Left lung (tissue), 10 donors: ENCODE results near the gene DGCR8. TPM values are rescaled to one million over a fixed set of nuclear protein-coding genes. Genes with fewer than 3 reads are reported as not detected.

ENCODE experiments used
- ATAC-seq: fragments of 200-7000 bp; cut with Tn5 transposase; one replicate; pipeline ENCODE4 v1.9.1; 2020; ENCODE audit warnings: moderate library complexity
- DNase-seq, 4 donors: peaks; one replicate each; pipeline ENCODE4 v3.0.0-alpha.2; 2013 to 2020
- H3K27ac ChIP-seq, 2 donors: fragments of 200-600 bp; sonication (generic) in 1 of 2; one replicate each; pipeline versions ENCODE4 v1.5.0 to v1.8.0; 2020 to 2021
- H3K27me3 ChIP-seq, 2 donors: fragments of 200-600 bp; sonication (generic) in 1 of 2; one replicate each; pipeline versions ENCODE4 v1.5.0 to v1.8.0; 2020 to 2021
- H3K36me3 ChIP-seq, 2 donors: fragments of 200-600 bp; sonication (generic) in 1 of 2; one replicate each; pipeline versions ENCODE4 v1.5.0 to v1.8.0; 2020 to 2021
- H3K4me1 ChIP-seq, 2 donors: fragments of 200-600 bp; one replicate each; pipeline ENCODE4 v1.8.0; 2021
- H3K4me3 ChIP-seq, 2 donors: fragments of 200-600 bp; sonication (generic) in 1 of 2; one replicate each; pipeline versions ENCODE4 v1.5.0 to v1.8.0; 2020 to 2021; ENCODE audit warnings: mild to moderate bottlenecking in 1 of 2
- H3K9me3 ChIP-seq, 2 donors: fragments of 200-600 bp; sonication (generic) in 1 of 2; one replicate each; pipeline versions ENCODE4 v1.5.0 to v1.8.0; 2020 to 2021
- intact Hi-C, 2 donors: fragments of 100-400 bp; cut with DNase I; formaldehyde crosslinking; loops; one replicate each; pipeline versions ENCODE4 v1.11.2 to v1.14.2; 2022
- polyA plus RNA-seq, 6 donors: library from polyadenylated mRNA; unstranded; fragments of 120-200 nt; gene quantifications; one replicate each; pipeline ENCODE4 v1.2.1, GENCODE V29; 2013; ENCODE audit not compliant: insufficient read length in 6 of 6
- total RNA-seq, 2 donors: library from RNA; stranded (reverse); fragmentation: NEBNext Ultra II Directional; extraction: Animal tissue kit (Norgen Biotek cat#: 25700); gene quantifications; one replicate each; pipeline ENCODE4 v1.2.1, GENCODE V29; 2021
- TF ChIP-seq, protein P1 (sequence below), 2 donors: fragments of 200-600 bp; sonication (generic) in 1 of 2; IDR thresholded peaks; one replicate each; pipeline versions ENCODE4 v1.5.0 to v1.8.0; 2021; ENCODE audit warnings: antibody characterized with exemption in 2 of 2
- donor health status: DM: no; HTN: yes; CAD: no.
- donor health status: DM: no; HTN: no; CAD: no.

DGCR8 gene
- total and polyA plus RNA-seq, 8 donors = 28.9 to 63.2 (median 44.5) TPM

DNA sequence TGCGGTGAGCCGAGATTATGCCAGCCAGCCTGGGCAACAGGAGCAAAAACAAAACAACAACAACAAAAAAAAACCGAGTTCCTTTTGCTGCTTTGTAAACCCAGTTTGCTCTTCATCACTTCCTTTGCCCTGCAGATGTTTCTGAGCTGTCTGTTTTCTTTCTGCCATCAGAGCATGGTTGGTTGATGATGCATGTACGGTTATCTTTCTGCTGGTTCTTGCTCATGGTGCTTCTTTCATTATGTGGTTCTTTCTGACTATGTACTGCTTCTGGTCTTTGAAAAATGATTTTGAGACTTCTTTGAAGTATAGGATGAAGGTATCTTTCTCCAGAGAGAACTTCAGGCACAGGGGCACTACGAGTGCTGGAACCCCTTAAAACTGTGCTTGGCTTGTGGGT lies 45.9 kb upstream of the DGCR8 start:
- no peak for DNase-seq
- Histone ChIP-seq H3K27ac (no peak overlapping the region), H3K9me3 (no peaks in the 10 kb centered on the region), H3K4me3 (no peak overlapping the region), H3K36me3 (peaks cover 0 to 61% of the 10 kb centered on the region in 2 donors), H3K27me3 (no peaks in the 10 kb centered on the region), H3K4me1 (peaks cover 0 to 21% of the 10 kb centered on the region in 2 donors)
- ATAC-seq = no peak
- intact Hi-C loops = no loop called here
- TF ChIP-seq, protein P1, sequence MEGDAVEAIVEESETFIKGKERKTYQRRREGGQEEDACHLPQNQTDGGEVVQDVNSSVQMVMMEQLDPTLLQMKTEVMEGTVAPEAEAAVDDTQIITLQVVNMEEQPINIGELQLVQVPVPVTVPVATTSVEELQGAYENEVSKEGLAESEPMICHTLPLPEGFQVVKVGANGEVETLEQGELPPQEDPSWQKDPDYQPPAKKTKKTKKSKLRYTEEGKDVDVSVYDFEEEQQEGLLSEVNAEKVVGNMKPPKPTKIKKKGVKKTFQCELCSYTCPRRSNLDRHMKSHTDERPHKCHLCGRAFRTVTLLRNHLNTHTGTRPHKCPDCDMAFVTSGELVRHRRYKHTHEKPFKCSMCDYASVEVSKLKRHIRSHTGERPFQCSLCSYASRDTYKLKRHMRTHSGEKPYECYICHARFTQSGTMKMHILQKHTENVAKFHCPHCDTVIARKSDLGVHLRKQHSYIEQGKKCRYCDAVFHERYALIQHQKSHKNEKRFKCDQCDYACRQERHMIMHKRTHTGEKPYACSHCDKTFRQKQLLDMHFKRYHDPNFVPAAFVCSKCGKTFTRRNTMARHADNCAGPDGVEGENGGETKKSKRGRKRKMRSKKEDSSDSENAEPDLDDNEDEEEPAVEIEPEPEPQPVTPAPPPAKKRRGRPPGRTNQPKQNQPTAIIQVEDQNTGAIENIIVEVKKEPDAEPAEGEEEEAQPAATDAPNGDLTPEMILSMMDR (IDR thresholded peaks at IDR 0.05) = no peak

DNA sequence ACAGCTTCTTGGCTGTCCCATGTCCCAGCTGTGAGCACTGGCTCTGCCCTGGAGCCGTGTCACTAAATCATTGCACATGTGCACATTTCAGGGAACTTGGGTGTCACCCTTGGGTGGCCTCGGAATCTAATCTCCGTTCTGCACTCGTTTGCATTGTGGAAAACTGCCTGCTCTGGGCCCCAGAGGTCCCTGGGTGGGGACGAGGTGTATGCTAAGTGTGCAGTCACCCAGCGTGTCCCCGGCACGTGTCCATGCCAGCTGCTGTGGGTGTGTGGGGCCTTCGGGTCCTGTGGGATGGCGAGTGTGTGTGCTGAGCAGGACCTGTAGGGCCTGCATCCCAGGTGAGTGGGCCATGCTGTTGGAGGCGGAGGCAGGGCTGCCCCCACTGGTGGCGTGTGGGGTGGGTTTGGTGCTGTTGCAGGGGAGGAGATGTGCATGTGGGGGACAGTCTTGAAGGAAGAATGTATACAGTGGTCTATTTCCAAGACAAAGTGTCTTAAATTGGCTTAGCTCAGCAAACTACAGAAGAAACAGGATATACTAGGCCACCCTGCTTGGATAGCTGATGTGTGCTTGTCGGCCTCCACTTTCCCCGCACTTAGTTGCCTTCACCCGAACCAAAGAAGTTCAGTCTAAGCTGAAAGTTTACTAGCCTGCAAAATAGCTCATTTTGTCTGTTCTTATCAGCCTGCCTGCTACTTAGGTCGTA lies 44.5 kb upstream of the DGCR8 start:
- TF ChIP-seq, protein P1 (IDR thresholded peaks at IDR 0.05) = no peak
- no peak overlapping the region for H3K4me3 ChIP-seq
- ATAC-seq = no peak
- H3K4me1 ChIP-seq = peaks cover 0 to 21% of the 10 kb centered on the region in 2 donors
- DNase-seq = no peak
- intact Hi-C loops = no loop called here
- no peaks in the 10 kb centered on the region for H3K27me3 ChIP-seq
- H3K9me3 ChIP-seq = no peaks in the 10 kb centered on the region
- peaks cover 0 to 75% of the 10 kb centered on the region in 2 donors for H3K36me3 ChIP-seq
- H3K27ac ChIP-seq = no peak overlapping the region

DNA sequence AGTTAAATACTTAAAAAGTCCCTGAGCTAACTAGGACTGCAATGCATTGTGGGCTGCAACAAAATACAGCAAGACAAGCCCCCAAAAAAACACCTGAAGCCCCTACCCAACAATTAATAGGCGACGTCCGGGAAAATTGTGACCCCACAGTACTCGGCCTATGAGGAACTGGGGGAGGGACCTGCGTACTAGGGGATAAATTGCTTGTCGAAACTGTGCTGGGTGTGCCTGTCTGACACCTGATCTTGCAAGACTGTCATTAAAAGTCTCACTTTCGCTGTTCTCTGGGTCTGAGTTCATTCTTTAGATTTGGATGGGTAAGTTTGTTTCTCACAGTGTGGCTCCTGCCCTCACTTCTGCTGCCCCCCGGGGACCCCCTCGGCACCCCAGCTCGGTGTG lies 44.0 kb upstream of the DGCR8 start:
- Histone ChIP-seq H3K36me3 (peaks cover 0 to 81% of the 10 kb centered on the region in 2 donors), H3K9me3 (no peaks in the 10 kb centered on the region), H3K27ac (no peak overlapping the region), H3K4me3 (no peak overlapping the region), H3K4me1 (peaks cover 0 to 21% of the 10 kb centered on the region in 2 donors), H3K27me3 (no peaks in the 10 kb centered on the region)
- TF ChIP-seq, protein P1 (IDR thresholded peaks at IDR 0.05) = no peak
- ATAC-seq (no peak), DNase-seq (no peak)
- intact Hi-C loops = no loop called here

DNA sequence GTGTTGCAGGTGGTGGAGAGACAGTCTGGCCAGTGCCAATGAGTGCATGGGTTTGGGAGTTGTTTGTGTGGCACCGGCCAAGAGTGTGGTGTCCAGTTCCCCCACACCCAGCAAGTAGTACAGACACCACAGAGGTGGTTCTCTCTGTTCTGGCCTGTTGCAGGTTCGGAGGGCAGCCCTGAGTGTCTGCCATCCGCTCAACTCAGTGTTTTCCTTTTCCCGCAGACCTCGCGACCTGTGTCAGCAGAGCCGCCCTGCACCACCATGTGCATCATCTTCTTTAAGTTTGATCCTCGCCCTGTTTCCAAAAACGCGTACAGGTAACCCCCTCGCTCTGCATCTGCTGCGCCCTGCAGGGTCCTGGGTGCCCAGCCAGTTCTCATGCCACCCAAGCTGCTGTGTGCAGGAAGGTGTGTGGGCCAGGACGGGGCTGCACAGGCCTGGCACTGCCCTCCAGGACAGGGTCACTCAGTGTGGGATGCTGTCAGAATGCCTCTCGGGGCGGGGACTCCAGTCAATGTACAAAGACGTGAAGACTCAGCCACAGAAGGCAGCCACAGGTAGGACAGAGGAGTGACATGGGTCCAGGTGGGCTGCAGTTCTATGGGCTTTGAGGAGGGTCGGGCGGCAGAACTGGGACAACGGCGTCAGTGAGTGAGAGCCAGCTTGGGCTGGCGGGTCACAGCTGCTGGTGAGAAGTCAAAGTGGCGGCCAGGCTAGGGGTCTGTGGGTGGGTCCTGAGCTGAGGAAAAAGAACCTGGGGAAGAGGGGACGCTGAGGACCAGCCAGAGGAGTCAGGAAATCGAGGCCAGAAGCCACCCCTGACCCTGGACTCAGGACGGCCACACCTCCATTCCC lies 43.3 kb upstream of the DGCR8 start:
- ATAC-seq (no peak), DNase-seq (no peak)
- peaks cover 0 to 82% of the 10 kb centered on the region in 2 donors for H3K36me3 ChIP-seq
- H3K9me3 ChIP-seq = no peaks in the 10 kb centered on the region
- no peak overlapping the region for H3K27ac ChIP-seq
- intact Hi-C loops = no loop called here
- no peaks in the 10 kb centered on the region for H3K27me3 ChIP-seq
- TF ChIP-seq, protein P1 (IDR thresholded peaks at IDR 0.05) = no peak
- no peak overlapping the region for H3K4me3 ChIP-seq
- peaks cover 0 to 15% of the 10 kb centered on the region in 2 donors for H3K4me1 ChIP-seq

DNA sequence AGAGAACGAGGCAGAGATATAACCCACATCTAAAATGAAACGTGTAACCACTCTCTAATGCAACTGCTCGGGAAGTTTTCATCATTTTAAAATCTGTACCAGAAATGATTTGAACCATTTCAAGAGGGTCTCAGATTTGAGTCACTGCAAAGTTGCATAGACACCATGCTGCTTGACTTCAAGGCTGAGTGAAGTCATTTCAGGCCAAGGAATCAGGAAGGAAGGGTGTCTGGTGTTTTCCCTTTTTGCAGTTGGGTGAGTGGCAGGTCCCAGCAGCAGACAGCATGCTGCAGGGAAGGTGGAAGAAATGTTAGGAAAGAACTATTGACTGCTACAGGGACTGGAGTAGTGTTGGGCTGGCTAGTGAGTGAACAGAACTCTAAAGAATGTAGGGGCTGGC lies 42.6 kb upstream of the DGCR8 start:
- Histone ChIP-seq H3K4me1 (peaks cover 0 to 9% of the 10 kb centered on the region in 2 donors), H3K4me3 (no peak overlapping the region), H3K36me3 (peaks cover 0 to 82% of the 10 kb centered on the region in 2 donors), H3K27ac (no peak overlapping the region), H3K27me3 (no peaks in the 10 kb centered on the region), H3K9me3 (no peaks in the 10 kb centered on the region)
- no peak for DNase-seq
- TF ChIP-seq, protein P1 (IDR thresholded peaks at IDR 0.05) = no peak
- intact Hi-C loops = no loop called here
- no peak for ATAC-seq
